Testis (tissue), 3 donors: Measurements from ENCODE around the gene EI24. TPM values are rescaled to one million over a fixed set of nuclear protein-coding genes. Genes with fewer than 3 reads are reported as not detected.
"Not testable (repeated sequence)": the region's sequence is repeated elsewhere in the genome, so short reads cannot be mapped to it uniquely, and the experiment has no call there.

Source experiments
- DNase-seq: peaks from one replicate; pipeline ENCODE4 v3.0.0-alpha.2; 2019
- H3K27ac ChIP-seq, 2 donors: fragments of 200-600 bp; sonication (generic); one replicate each; pipeline ENCODE4 v1.5.1; 2019
- H3K27me3 ChIP-seq: fragments of 200-600 bp; sonication (generic); one replicate; pipeline ENCODE4 v1.5.1; 2019
- H3K36me3 ChIP-seq: fragments of 200-600 bp; sonication (generic); one replicate; pipeline ENCODE4 v1.5.1; 2017; ENCODE audit warnings: low read depth; ENCODE audit errors: missing control alignments
- H3K4me1 ChIP-seq: fragments of 200-600 bp; sonication (generic); one replicate; pipeline ENCODE4 v1.5.1; 2019
- H3K4me3 ChIP-seq, 2 donors: fragments of 200-600 bp; sonication (generic); one replicate each; pipeline ENCODE4 v1.5.1; 2017 to 2019
- H3K9me3 ChIP-seq: fragments of 200-600 bp; sonication (generic); one replicate; pipeline ENCODE4 v1.5.1; 2017
- POLR2A ChIP-seq: fragments of 450-650 bp; IDR thresholded peaks from one replicate; pipeline ENCODE4 v1.6.1; 2017; ENCODE audit warnings: antibody characterized with exemption, mild to moderate bottlenecking, moderate library complexity
- WGBS, 2 donors: methylation state at CpG; one replicate each; pipeline ENCODE4 v1.1.5; 2018; 5-methylcytosine and 5-hydroxymethylcytosine counted together
- intact Hi-C: fragments of 100-400 bp; cut with DNase I; formaldehyde crosslinking; loops from one replicate; pipeline ENCODE4 v1.15.1; 2023; ENCODE audit warnings: low total_unique reads
- polyA plus RNA-seq: library from polyadenylated mRNA; stranded (reverse); fragments of 350-450 nt; fragmentation: Illumina TruSeq; extraction: RNeasy Lipid Tissue Mini Kit (QIAGEN cat#74804); gene quantifications from one replicate; pipeline ENCODE4 v1.2.3, GENCODE V29; 2014; ENCODE audit warnings: low read depth, low replicate concordance; ENCODE audit not compliant: insufficient read depth
- total RNA-seq, 2 donors: library from RNA; depleted of rRNA; stranded (reverse); fragments of >200 nt; gene quantifications; one replicate each; pipeline ENCODE4 v1.2.3, GENCODE V29; 2016
- TF ChIP-seq, protein P1 (sequence below), 3 experiments: fragments of 450-650 bp in 2 of 3; fragments of 200-600 bp in 1 of 3; sonication (generic) in 1 of 3; IDR thresholded peaks; one replicate each; pipeline ENCODE4 v1.5.1; 2016 to 2019; ENCODE audit warnings: antibody characterized with exemption in 3 of 3, mild to moderate bottlenecking in 2 of 3, moderate library complexity in 1 of 3

EI24 gene
- total and polyA plus RNA-seq, 3 donors from 2014 or later, result 35.6 to 91.2 (median 36.8) TPM

GRCh38 chr11:125535585-125535984, 33.7 kb upstream of the EI24 start:
- 59 to 80% methylated on average over 1 of the region's 1 CpG for WGBS, 2 donors
- Histone ChIP-seq H3K4me3 (no peak overlapping the region), H3K9me3 (no peaks in the 10 kb centered on the region), H3K27me3 (no peaks in the 10 kb centered on the region), H3K27ac (no peak overlapping the region), H3K4me1 (no peaks in the 10 kb centered on the region), H3K36me3 (no peaks in the 10 kb centered on the region)
- no peak for DNase-seq
- intact Hi-C loops, result no loop called here
- TF ChIP-seq POLR2A, result no peak
- TF ChIP-seq, protein P1, sequence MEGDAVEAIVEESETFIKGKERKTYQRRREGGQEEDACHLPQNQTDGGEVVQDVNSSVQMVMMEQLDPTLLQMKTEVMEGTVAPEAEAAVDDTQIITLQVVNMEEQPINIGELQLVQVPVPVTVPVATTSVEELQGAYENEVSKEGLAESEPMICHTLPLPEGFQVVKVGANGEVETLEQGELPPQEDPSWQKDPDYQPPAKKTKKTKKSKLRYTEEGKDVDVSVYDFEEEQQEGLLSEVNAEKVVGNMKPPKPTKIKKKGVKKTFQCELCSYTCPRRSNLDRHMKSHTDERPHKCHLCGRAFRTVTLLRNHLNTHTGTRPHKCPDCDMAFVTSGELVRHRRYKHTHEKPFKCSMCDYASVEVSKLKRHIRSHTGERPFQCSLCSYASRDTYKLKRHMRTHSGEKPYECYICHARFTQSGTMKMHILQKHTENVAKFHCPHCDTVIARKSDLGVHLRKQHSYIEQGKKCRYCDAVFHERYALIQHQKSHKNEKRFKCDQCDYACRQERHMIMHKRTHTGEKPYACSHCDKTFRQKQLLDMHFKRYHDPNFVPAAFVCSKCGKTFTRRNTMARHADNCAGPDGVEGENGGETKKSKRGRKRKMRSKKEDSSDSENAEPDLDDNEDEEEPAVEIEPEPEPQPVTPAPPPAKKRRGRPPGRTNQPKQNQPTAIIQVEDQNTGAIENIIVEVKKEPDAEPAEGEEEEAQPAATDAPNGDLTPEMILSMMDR (IDR thresholded peaks at IDR 0.05), result no peak

DNA sequence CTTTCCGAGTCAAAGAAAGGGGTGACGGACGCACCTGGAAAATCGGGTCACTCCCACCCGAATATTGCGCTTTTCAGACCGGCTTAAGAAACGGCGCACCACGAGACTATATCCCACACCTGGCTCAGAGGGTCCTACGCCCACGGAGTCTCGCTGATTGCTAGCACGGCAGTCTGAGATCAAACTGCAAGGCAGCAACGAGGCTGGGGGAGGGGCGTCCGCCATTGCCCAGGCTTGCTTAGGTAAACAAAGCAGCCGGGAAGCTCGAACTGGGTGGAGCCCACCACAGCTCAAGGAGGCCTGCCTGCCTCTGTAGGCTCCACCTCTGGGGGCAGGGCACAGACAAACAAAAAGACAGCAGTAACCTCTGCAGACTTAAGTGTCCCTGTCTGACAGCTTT, 32.4 kb upstream of the EI24 start:
- WGBS, 2 donors, result no CpG with 5 or more reads among the region's 19 CpGs
- intact Hi-C loops, H3K27me3 ChIP-seq: not testable (repeated sequence)

GRCh38 chr11:125542709-125543108, 26.6 kb upstream of the EI24 start:
- H3K27ac ChIP-seq, result no peak overlapping the region
- DNase-seq, result no peak
- intact Hi-C loops, result no loop called here

More for the DNA sequence above, 32.4 kb upstream of the EI24 start:
- not testable (repeated sequence) for H3K4me1 ChIP-seq, H3K36me3 ChIP-seq, H3K4me3 ChIP-seq, H3K27ac ChIP-seq, DNase-seq, H3K9me3 ChIP-seq

DNA sequence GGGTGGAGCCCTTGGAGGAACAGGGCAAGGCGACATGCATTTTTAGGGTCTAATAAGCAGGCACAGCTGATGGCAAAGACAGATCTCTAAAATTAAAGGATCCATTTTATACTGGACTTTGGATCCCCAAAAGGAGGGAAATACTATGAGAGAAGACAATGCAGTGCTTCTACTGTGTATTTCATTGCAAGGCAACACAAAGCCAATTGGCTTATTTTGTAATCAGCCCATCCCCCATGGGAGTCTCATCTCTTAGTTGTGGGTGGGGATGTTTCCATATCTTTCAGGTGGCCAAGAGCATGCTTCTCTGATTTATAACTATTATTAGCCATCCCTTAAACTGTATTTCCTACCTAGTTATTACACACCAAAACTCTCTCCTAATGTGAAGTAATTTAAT, 18.5 kb upstream of the EI24 start:
- WGBS, 2 donors, result 85 to 92% methylated on average over 1 of the region's 1 CpG
- Histone ChIP-seq H3K27ac (no peak overlapping the region), H3K9me3 (no peaks in the 10 kb centered on the region), H3K4me3 (no peak overlapping the region), H3K27me3 (no peaks in the 10 kb centered on the region), H3K36me3 (no peaks in the 10 kb centered on the region), H3K4me1 (no peaks in the 10 kb centered on the region)
- intact Hi-C loops, result no loop called here
- no peak for TF ChIP-seq POLR2A
- TF ChIP-seq, protein P1 (IDR thresholded peaks at IDR 0.05), result no peak
- DNase-seq, result no peak

More at GRCh38 chr11:125542709-125543108, 26.6 kb upstream of the EI24 start:
- Histone ChIP-seq H3K36me3 (no peaks in the 10 kb centered on the region), H3K9me3 (no peaks in the 10 kb centered on the region), H3K27me3 (no peaks in the 10 kb centered on the region), H3K4me3 (no peak overlapping the region), H3K4me1 (no peaks in the 10 kb centered on the region)
- TF ChIP-seq, protein P1 (IDR thresholded peaks at IDR 0.05), result no peak
- TF ChIP-seq POLR2A, result no peak

GRCh38 chr11:125551835-125552342, 17.4 kb upstream of the EI24 start:
- H3K27me3 ChIP-seq, result no peaks in the 10 kb centered on the region
- 67 to 72% methylated on average over 1 of the region's 1 CpG for WGBS, 2 donors
- TF ChIP-seq, protein P1 (IDR thresholded peaks at IDR 0.05), result no peak
- no peak for TF ChIP-seq POLR2A
- no peaks in the 10 kb centered on the region for H3K36me3 ChIP-seq
- H3K27ac ChIP-seq, result no peak overlapping the region
- intact Hi-C loops, result no loop called here
- no peak for DNase-seq
- no peaks in the 10 kb centered on the region for H3K4me1 ChIP-seq
- H3K9me3 ChIP-seq, result no peaks in the 10 kb centered on the region
- no peak overlapping the region for H3K4me3 ChIP-seq
